SK-N-SH treated with all-trans-retinoic acid at 6 μM for 48 hours (cell line): ENCODE data around the gene VPREB1.

Source experiments
- ARNTL ChIP-seq: fragments of 450-650 bp; formaldehyde crosslinking; IDR thresholded peaks from 2 replicates; pipeline ENCODE4 v1.5.0; 2020; ENCODE audit warnings: low read depth, mild to moderate bottlenecking, moderate library complexity, borderline replicate concordance
- ISL1 ChIP-seq: fragments of 250-450 bp; sonication (Bioruptor Pico); IDR thresholded peaks from 2 replicates; pipeline ENCODE4 v2.1.2; 2022; ENCODE audit warnings: mild to moderate bottlenecking, moderate library complexity
- RARB ChIP-seq: fragments of 250-450 bp; sonication (Bioruptor Pico); IDR thresholded peaks from 2 replicates; pipeline ENCODE4 v1.8.0; 2021; ENCODE audit warnings: mild to moderate bottlenecking, moderate library complexity
- TCF4 ChIP-seq: fragments of 250-450 bp; sonication (Bioruptor Pico); IDR thresholded peaks from 2 replicates; pipeline ENCODE4 v1.8.0; 2021; ENCODE audit warnings: mild to moderate bottlenecking, moderate library complexity, borderline replicate concordance
- ZFP3 ChIP-seq: fragments of 250-450 bp; sonication (Bioruptor Pico); IDR thresholded peaks from 2 replicates; pipeline ENCODE4 v1.5.0; 2020; ENCODE audit warnings: mild to moderate bottlenecking, moderate library complexity
- ZFP30 ChIP-seq: fragments of 450-650 bp; formaldehyde crosslinking; IDR thresholded peaks from 2 replicates; pipeline ENCODE4 v1.5.0; 2022; ENCODE audit warnings: mild to moderate bottlenecking, moderate library complexity
- ZNF565 ChIP-seq: fragments of 450-650 bp; formaldehyde crosslinking; conservative IDR thresholded peaks from 2 replicates; pipeline ENCODE4 v1.5.0; 2020; ENCODE audit warnings: low read depth, mild to moderate bottlenecking, moderate library complexity
- TF ChIP-seq, protein P1 (sequence below): fragments of 250-450 bp; sonication (Bioruptor Pico); IDR thresholded peaks from 2 replicates; pipeline ENCODE4 v1.8.0; 2021; ENCODE audit warnings: low read depth, mild to moderate bottlenecking, moderate library complexity, borderline replicate concordance
- TF ChIP-seq, protein P2 (sequence below): fragments of 250-450 bp; sonication (Bioruptor Pico); IDR thresholded peaks from 2 replicates; pipeline ENCODE4 v1.5.1; 2020; ENCODE audit warnings: low read depth, mild to moderate bottlenecking, moderate library complexity

- TF ChIP-seq ARNTL (CRISPR knock-in tag) (no peak), RARB (CRISPR knock-in tag) (no peak), TCF4 (CRISPR knock-in tag) (no peak), ISL1 (CRISPR knock-in tag) (no peak), ZNF565 (CRISPR knock-in tag) (no peak), ZFP30 (CRISPR knock-in tag) (no peak), ZFP3 (no peak)
- TF ChIP-seq, protein P1, sequence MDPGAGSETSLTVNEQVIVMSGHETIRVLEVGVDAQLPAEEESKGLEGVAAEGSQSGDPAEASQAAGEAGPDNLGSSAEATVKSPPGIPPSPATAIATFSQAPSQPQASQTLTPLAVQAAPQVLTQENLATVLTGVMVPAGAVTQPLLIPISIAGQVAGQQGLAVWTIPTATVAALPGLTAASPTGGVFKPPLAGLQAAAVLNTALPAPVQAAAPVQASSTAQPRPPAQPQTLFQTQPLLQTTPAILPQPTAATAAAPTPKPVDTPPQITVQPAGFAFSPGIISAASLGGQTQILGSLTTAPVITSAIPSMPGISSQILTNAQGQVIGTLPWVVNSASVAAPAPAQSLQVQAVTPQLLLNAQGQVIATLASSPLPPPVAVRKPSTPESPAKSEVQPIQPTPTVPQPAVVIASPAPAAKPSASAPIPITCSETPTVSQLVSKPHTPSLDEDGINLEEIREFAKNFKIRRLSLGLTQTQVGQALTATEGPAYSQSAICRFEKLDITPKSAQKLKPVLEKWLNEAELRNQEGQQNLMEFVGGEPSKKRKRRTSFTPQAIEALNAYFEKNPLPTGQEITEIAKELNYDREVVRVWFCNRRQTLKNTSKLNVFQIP (CRISPR knock-in tag), result no peak
- TF ChIP-seq, protein P2, sequence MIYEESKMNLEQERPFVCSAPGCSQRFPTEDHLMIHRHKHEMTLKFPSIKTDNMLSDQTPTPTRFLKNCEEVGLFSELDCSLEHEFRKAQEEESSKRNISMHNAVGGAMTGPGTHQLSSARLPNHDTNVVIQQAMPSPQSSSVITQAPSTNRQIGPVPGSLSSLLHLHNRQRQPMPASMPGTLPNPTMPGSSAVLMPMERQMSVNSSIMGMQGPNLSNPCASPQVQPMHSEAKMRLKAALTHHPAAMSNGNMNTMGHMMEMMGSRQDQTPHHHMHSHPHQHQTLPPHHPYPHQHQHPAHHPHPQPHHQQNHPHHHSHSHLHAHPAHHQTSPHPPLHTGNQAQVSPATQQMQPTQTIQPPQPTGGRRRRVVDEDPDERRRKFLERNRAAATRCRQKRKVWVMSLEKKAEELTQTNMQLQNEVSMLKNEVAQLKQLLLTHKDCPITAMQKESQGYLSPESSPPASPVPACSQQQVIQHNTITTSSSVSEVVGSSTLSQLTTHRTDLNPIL (CRISPR knock-in tag), result no peak
Measured at GRCh38 chr22:22246706-22247105, 2.1 kb downstream of the VPREB1 start.
